ENCODE results near the gene TMIGD1. TPM values are rescaled to one million over a fixed set of nuclear protein-coding genes. Genes with fewer than 3 reads are reported as not detected.

TMIGD1 gene
- total and polyA plus RNA-seq, 2 donors (not counting 1 experiment from before 2014, with no cell fraction given), result not detected

- Mint-ChIP-seq H3K27ac (peak overlapping the region; percentile 83), H3K27me3 (peaks cover 6% of the 10 kb centered on the region), H3K9me3 (ENCODE audit: insufficient read depth) (peaks cover 8% of the 10 kb centered on the region), H3K4me3 (peak overlapping the region; percentile 64), H3K4me1 (peaks cover 20% of the 10 kb centered on the region)
- no peaks in the 10 kb centered on the region for H3K36me3 ChIP-seq (replicated peaks in 1 of 2; ENCODE audit: control extremely low read depth in 1 of 2, control insufficient read depth in 1 of 2, extremely low read depth in 1 of 2, insufficient read depth in 2 of 2, low read length in 1 of 2)
- H3K79me2 ChIP-seq (ENCODE audit: control insufficient read depth, insufficient read depth, low read length), result no peaks in the 10 kb centered on the region
- H3K4me3 ChIP-seq (ENCODE audit: control extremely low read depth in 1 of 5, extremely low read depth in 1 of 5, insufficient read depth in 1 of 5, low read depth in 2 of 5, low read length in 4 of 5), result peak overlapping the region in 2 of 5 experiments; percentile 12 to 15
- peaks cover 13 to 17% of the 10 kb centered on the region in 2 donors for H3K4me1 ChIP-seq (ENCODE audit: control insufficient read depth in 2 of 2, insufficient read depth in 2 of 2, low read length in 2 of 2)
- peak; percentile 84 for ATAC-seq (ENCODE audit: low read depth)
- peaks cover 6 to 16% (median 9%) of the 10 kb centered on the region in 3 donors for H3K9me3 ChIP-seq (ENCODE audit: control extremely low read depth in 1 of 3, control insufficient read depth in 2 of 3, insufficient read depth in 1 of 3, low read length in 2 of 3)
- POLR2A ChIA-PET, result interaction anchor here (0.7 to 1.2 kb wide), 2 partner anchors 432 to 1130 kb away, joined by 4 to 5 read pairs; no protein-coding TSS in a partner anchor
- intact Hi-C loops (cut with micrococcal nuclease), result loop anchor here (1.0 kb wide), 1 partner anchor 23 kb away; no protein-coding TSS in a partner anchor
- H3K27ac ChIP-seq (ENCODE audit: low read length in 2 of 2), result no peak overlapping the region
- H2AFZ ChIP-seq (ENCODE audit: insufficient read depth, low read depth, low read length, poor library complexity, severe bottlenecking), result no peak overlapping the region
- peak; percentile 67 for DNase-seq
- WGBS (ENCODE audit: insufficient coverage), result no CpG with 5 or more reads among the region's 1 CpG
- peak overlapping the region; percentile 64 for H3K4me2 ChIP-seq (replicated peaks; ENCODE audit: low read depth, low read length, poor library complexity, severe bottlenecking)
- H3K27me3 ChIP-seq (replicated peaks in 1 of 4; ENCODE audit: control extremely low read depth in 1 of 4, control insufficient read depth in 3 of 4, insufficient read depth in 4 of 4, low read length in 3 of 4), result peaks cover 0 to 7% (median 0%) of the 10 kb centered on the region in 4 experiments
- TF ChIP-seq EZH2 (IDR thresholded peaks at IDR 0.05; ENCODE audit: borderline replicate concordance, insufficient read depth, low read depth, low read length, poor library complexity, severe bottlenecking) (no peak), CTCF (IDR thresholded peaks at IDR 0.05) (no peak)
- CTCF ChIA-PET, result interaction anchor here (0.6 to 1.3 kb wide), 8 partner anchors 17 to 259 kb away, joined by 3 to 5 read pairs (median 3); no protein-coding TSS in a partner anchor
- no peaks in the 10 kb centered on the region for H4K20me1 ChIP-seq (ENCODE audit: control insufficient read depth, insufficient read depth, low read length, poor library complexity, severe bottlenecking)
- H3K9ac ChIP-seq (ENCODE audit: low read length), result peak overlapping the region; percentile 17
Measured at GRCh38 chr17:30363715-30364202, 29.9 kb upstream of the TMIGD1 start.

- Histone ChIP-seq H3K4me3 (ENCODE audit: control extremely low read depth in 1 of 5, extremely low read depth in 1 of 5, insufficient read depth in 1 of 5, low read depth in 2 of 5, low read length in 4 of 5) (no peak overlapping the region), H3K4me1 (ENCODE audit: control insufficient read depth in 2 of 2, insufficient read depth in 2 of 2, low read length in 2 of 2) (peaks cover 13 to 17% of the 10 kb centered on the region in 2 donors), H3K27ac (ENCODE audit: low read length in 2 of 2) (no peak overlapping the region), H3K9me3 (ENCODE audit: control extremely low read depth in 1 of 3, control insufficient read depth in 2 of 3, insufficient read depth in 1 of 3, low read length in 2 of 3) (peaks cover 6 to 16% (median 9%) of the 10 kb centered on the region in 3 donors), H3K9ac (ENCODE audit: low read length) (no peak overlapping the region), H3K27me3 (replicated peaks in 1 of 4; ENCODE audit: control extremely low read depth in 1 of 4, control insufficient read depth in 3 of 4, insufficient read depth in 4 of 4, low read length in 3 of 4) (no peaks in the 10 kb centered on the region), H3K79me2 (ENCODE audit: control insufficient read depth, insufficient read depth, low read length) (no peaks in the 10 kb centered on the region), H3K36me3 (replicated peaks in 1 of 2; ENCODE audit: control extremely low read depth in 1 of 2, control insufficient read depth in 1 of 2, extremely low read depth in 1 of 2, insufficient read depth in 2 of 2, low read length in 1 of 2) (no peaks in the 10 kb centered on the region), H2AFZ (ENCODE audit: insufficient read depth, low read depth, low read length, poor library complexity, severe bottlenecking) (no peak overlapping the region), H3K4me2 (replicated peaks; ENCODE audit: low read depth, low read length, poor library complexity, severe bottlenecking) (no peak overlapping the region), H4K20me1 (ENCODE audit: control insufficient read depth, insufficient read depth, low read length, poor library complexity, severe bottlenecking) (no peaks in the 10 kb centered on the region)
- Mint-ChIP-seq H3K4me1 (peaks cover 20% of the 10 kb centered on the region), H3K27me3 (no peaks in the 10 kb centered on the region), H3K27ac (no peak overlapping the region), H3K4me3 (no peak overlapping the region), H3K9me3 (ENCODE audit: insufficient read depth) (peaks cover 8% of the 10 kb centered on the region)
- 100% methylated on average over 2 of the region's 4 CpGs for WGBS (ENCODE audit: insufficient coverage)
- no peak for TF ChIP-seq EZH2 (IDR thresholded peaks at IDR 0.05; ENCODE audit: borderline replicate concordance, insufficient read depth, low read depth, low read length, poor library complexity, severe bottlenecking)
- TF ChIP-seq CTCF (IDR thresholded peaks at IDR 0.05), result no peak
- ATAC-seq (ENCODE audit: low read depth), result no peak
- intact Hi-C loops (cut with micrococcal nuclease), result no loop called here
- CTCF ChIA-PET, result interaction anchor here (0.5 to 1.0 kb wide), 2 partner anchors 22 to 1200 kb away, joined by 3 read pairs; no protein-coding TSS in a partner anchor
- POLR2A ChIA-PET, result no interaction called here
- DNase-seq, result no peak
Measured at GRCh38 chr17:30361766-30362279, 28.0 kb upstream of the TMIGD1 start.
